ENCODE data around the gene PLXNC1. TPM values are rescaled to one million over a fixed set of nuclear protein-coding genes. Genes with fewer than 3 reads are reported as not detected.

Gene PLXNC1
- total RNA-seq, 6 donors from 2014 or later, result 14.1 to 51.3 (median 24.6) TPM

- no peak for TF ChIP-seq CTCF (IDR thresholded peaks at IDR 0.05)
- no peak for TF ChIP-seq POLR2A (IDR thresholded peaks at IDR 0.05)
- H3K27ac ChIP-seq, result peak overlapping the region; percentile 6 to 70 (median 51)
- no peak overlapping the region for H3K4me3 ChIP-seq
- ATAC-seq (ENCODE audit: low FRiP score in 2 of 2) (no peak), DNase-seq (no peak)
- peaks cover 20 to 29% (median 24%) of the 10 kb centered on the region in 4 donors for H3K4me1 ChIP-seq
- 40 to 67% methylated on average over 1 of the region's 1 CpG for WGBS, 2 donors
- H3K9me3 ChIP-seq, result no peaks in the 10 kb centered on the region
- H3K36me3 ChIP-seq, result no peaks in the 10 kb centered on the region
- H3K27me3 ChIP-seq, result no peaks in the 10 kb centered on the region
These were observed 57.4 kb downstream of the PLXNC1 start for GRCh38 chr12:94205822-94206221.

- peaks cover 20 to 29% (median 24%) of the 10 kb centered on the region in 4 donors for H3K4me1 ChIP-seq
These were observed 58.5 kb downstream of the PLXNC1 start for GRCh38 chr12:94206886-94207285.

GRCh38 chr12:94207467-94207848 is 59.1 kb downstream of the PLXNC1 start:
- 23 to 31% methylated on average over 2 of the region's 2 CpGs for WGBS, 2 donors
- Histone ChIP-seq H3K4me3 (peak overlapping the region in 2 of 4 donors; percentile 8 to 27), H3K27ac (peak overlapping the region; percentile 64 to 85 (median 78))

More at GRCh38 chr12:94206886-94207285, 58.5 kb downstream of the PLXNC1 start:
- H3K27me3 ChIP-seq, result no peaks in the 10 kb centered on the region
- no peaks in the 10 kb centered on the region for H3K9me3 ChIP-seq
- H3K36me3 ChIP-seq, result no peaks in the 10 kb centered on the region
- no peak overlapping the region for H3K4me3 ChIP-seq
- ATAC-seq (ENCODE audit: low FRiP score in 2 of 2) (no peak), DNase-seq (no peak)
- peak overlapping the region in 2 of 4 donors; percentile 76 to 85 for H3K27ac ChIP-seq
- WGBS, 2 donors, result 68 to 75% methylated on average over 2 of the region's 2 CpGs
- TF ChIP-seq EP300 (IDR thresholded peaks at IDR 0.05), result no peak
- no peak for TF ChIP-seq POLR2A (IDR thresholded peaks at IDR 0.05)
- no peak for TF ChIP-seq CTCF (IDR thresholded peaks at IDR 0.05)
- no peak for TF ChIP-seq POLR2AphosphoS5 (IDR thresholded peaks at IDR 0.05)

GRCh38 chr12:94207849-94208621 is 59.7 kb downstream of the PLXNC1 start:
- DNase-seq, result peak in 1 of 2 donors; percentile 34
- TF ChIP-seq POLR2A (IDR thresholded peaks at IDR 0.05), result peak in 1 of 4 donors; percentile 24
- TF ChIP-seq POLR2AphosphoS5 (IDR thresholded peaks at IDR 0.05), result no peak
- TF ChIP-seq EP300 (IDR thresholded peaks at IDR 0.05), result no peak
- ATAC-seq (ENCODE audit: low FRiP score in 2 of 2), result peak in 1 of 2 donors; percentile 83
- Histone ChIP-seq H3K4me1 (peaks cover 20 to 29% (median 24%) of the 10 kb centered on the region in 4 donors), H3K27me3 (no peaks in the 10 kb centered on the region), H3K27ac (peak overlapping the region; percentile 64 to 85 (median 78)), H3K4me3 (peak overlapping the region in 3 of 4 donors; percentile 2 to 27 (median 8)), H3K36me3 (no peaks in the 10 kb centered on the region), H3K9me3 (no peaks in the 10 kb centered on the region)
- WGBS, 2 donors, result 43 to 45% methylated on average over 14 of the region's 14 CpGs

More at GRCh38 chr12:94207467-94207848, 59.1 kb downstream of the PLXNC1 start:
- DNase-seq, result no peak
- Histone ChIP-seq H3K36me3 (no peaks in the 10 kb centered on the region), H3K4me1 (peaks cover 20 to 29% (median 24%) of the 10 kb centered on the region in 4 donors), H3K27me3 (no peaks in the 10 kb centered on the region), H3K9me3 (no peaks in the 10 kb centered on the region)
- no peak for ATAC-seq (ENCODE audit: low FRiP score in 2 of 2)
- TF ChIP-seq CTCF (IDR thresholded peaks at IDR 0.05), result no peak
- no peak for TF ChIP-seq EP300 (IDR thresholded peaks at IDR 0.05)
- TF ChIP-seq POLR2A (IDR thresholded peaks at IDR 0.05), result no peak
- no peak for TF ChIP-seq POLR2AphosphoS5 (IDR thresholded peaks at IDR 0.05)

GRCh38 chr12:94208622-94208966 is 60.2 kb downstream of the PLXNC1 start:
- WGBS, 2 donors, result 86 to 95% methylated on average over 4 of the region's 4 CpGs
- ATAC-seq (ENCODE audit: low FRiP score in 2 of 2) (peak in 1 of 2 donors; percentile 60), DNase-seq (no peak)
- Histone ChIP-seq H3K4me3 (peak overlapping the region in 1 of 4 donors; percentile 8), H3K9me3 (no peaks in the 10 kb centered on the region), H3K27me3 (no peaks in the 10 kb centered on the region), H3K4me1 (peaks cover 20 to 29% (median 24%) of the 10 kb centered on the region in 4 donors), H3K36me3 (no peaks in the 10 kb centered on the region), H3K27ac (peak overlapping the region; percentile 64 to 85 (median 78))
- TF ChIP-seq EP300 (IDR thresholded peaks at IDR 0.05), result no peak
- no peak for TF ChIP-seq POLR2AphosphoS5 (IDR thresholded peaks at IDR 0.05)
- TF ChIP-seq CTCF (IDR thresholded peaks at IDR 0.05), result no peak
- TF ChIP-seq POLR2A (IDR thresholded peaks at IDR 0.05), result no peak

All from upper lobe of left lung (tissue), 6 donors.